HG02678 (cell line): Measurements from ENCODE around the gene STIMATE.

Source experiments
- ATAC-seq: cut with Tn5 transposase; IDR thresholded peaks from one replicate; pipeline ENCODE4 v1.9.1; 2021; ENCODE audit warnings: mild to moderate bottlenecking, moderate library complexity; ENCODE audit not compliant: unreplicated experiment

The STIMATE gene

GRCh38 chr3:52793702-52794611, 103.4 kb downstream of the STIMATE start:
- no peak for ATAC-seq

DNA sequence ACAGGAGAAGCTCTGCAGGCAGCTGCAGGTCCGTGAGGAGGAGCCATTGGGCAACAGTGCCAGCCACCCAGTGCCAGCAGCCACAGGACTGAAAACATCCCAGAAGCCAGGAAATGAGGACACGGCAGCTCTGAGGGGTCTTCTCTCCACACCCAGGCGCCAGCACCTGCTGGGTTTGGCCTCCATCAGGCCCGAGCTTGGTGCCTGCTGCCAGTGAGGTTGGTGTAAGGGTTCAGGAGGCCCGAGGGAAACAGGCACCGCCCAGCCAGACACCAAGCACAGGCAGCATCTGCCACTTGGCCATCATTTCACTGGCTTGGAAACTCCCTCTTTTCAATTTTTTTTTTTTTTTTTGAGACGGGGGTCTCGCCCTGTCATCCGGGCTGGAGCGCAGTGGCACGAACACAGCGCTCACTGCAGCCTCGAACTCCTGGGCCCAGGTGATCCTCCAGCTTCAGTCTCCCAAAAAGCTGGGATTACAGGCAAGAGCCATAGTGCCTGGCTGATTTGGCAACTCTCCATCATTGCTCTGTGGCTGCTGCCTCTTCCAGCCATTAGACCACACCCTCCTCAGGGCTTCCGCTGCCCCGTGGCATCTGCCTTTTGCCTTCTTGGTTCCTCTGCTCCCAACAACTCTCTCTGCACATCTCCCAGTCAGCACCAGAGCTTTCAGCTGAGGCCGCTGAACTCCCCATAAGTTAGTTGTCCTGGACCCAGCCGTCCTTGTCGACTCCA, 104.2 kb downstream of the STIMATE start:
- no peak for ATAC-seq

DNA sequence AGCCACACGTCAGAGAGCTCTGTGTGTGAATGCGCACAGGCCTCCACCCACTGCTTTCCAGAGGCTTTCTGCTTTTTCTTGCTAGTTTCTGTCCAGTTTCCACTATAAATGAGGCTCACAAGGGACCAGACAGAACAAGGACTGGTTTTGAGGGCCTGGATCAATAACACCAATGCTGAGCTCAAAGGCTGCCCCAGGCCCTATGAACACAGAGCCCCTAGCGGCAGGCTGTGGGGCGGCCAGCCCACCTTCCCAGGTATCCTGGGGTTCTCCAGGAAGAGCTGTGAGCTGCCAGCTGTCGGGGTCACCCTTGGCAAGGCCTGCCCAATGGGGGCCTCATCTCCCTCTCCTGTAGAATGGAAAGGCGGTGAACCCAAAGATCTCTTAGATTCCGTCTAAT, 104.9 kb downstream of the STIMATE start:
- no peak for ATAC-seq

DNA sequence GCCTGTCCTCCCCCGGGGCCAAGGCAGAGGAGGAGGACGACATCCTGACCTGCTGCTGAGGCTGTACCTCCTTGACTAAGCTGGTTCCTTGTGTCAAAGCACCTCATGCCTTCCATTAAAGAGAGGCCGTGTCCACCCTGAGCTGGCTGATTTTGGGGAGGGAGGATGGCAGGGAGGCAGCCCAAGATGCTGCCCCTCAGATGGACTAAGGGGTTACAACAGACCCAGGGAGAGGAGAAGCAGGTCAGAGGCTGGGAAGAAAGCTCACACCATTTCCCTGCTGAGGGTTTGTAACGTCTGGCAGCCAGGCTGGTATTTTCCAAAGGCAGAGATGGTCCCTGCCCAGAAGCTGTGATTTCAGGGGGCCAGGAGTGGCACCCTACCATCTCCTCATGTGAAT, 105.4 kb downstream of the STIMATE start:
- ATAC-seq = no peak

GRCh38 chr3:52791366-52791765, 106.0 kb downstream of the STIMATE start:
- no peak for ATAC-seq

DNA sequence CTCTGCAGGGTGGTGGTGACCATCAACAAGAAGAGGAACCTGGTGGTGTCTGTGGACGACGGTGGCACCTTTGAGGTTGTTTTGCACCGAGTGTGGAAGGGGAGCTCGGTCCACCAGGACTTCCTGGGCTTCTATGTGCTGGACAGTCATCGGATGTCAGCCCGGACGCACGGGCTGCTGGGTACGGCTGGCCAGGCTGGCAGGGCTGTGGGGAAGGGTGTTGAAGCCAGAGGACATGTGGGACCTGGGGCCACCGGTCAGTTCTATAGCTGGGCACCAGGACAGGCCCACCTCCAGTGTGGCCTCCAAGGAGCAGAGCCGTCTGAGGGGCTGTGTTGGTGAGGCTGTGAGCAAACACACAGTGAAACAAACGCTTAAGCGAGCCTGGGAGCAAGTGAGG, 106.6 kb downstream of the STIMATE start:
- no peak for ATAC-seq

DNA sequence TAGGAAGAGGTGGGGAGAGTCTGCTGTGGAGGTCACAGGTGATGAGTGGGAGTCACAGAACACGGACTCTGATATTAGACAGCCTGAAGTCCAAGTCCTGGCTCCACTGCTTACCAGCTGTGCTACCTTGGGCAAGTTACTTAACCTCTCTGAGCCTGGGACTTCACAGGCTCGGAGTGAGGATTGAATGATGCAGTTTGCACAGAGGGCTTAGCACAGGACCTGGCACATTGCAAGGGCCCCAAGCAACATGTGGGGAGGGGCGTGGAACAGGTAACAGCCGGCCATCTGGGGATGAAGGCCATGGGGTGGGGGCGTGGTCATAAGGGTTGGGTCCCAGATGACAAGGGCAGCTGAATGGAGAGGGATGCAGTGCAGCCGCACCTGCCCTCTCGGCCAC, 107.0 kb downstream of the STIMATE start:
- ATAC-seq = no peak

DNA sequence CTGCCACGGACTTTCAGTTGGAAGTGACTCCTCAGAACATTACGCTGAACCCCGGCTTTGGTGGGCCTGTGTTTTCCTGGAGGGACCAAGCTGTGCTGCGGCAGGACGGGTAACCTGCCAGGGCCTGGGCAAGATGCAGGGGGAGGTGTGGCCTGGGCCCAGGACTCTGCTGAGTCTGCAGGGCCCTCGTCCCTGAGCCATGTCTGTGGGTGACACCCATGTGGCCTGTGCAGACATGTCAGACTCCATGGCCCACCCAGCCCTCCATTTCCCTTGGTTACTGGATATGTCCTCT, 107.7 kb downstream of the STIMATE start:
- no peak for ATAC-seq

DNA sequence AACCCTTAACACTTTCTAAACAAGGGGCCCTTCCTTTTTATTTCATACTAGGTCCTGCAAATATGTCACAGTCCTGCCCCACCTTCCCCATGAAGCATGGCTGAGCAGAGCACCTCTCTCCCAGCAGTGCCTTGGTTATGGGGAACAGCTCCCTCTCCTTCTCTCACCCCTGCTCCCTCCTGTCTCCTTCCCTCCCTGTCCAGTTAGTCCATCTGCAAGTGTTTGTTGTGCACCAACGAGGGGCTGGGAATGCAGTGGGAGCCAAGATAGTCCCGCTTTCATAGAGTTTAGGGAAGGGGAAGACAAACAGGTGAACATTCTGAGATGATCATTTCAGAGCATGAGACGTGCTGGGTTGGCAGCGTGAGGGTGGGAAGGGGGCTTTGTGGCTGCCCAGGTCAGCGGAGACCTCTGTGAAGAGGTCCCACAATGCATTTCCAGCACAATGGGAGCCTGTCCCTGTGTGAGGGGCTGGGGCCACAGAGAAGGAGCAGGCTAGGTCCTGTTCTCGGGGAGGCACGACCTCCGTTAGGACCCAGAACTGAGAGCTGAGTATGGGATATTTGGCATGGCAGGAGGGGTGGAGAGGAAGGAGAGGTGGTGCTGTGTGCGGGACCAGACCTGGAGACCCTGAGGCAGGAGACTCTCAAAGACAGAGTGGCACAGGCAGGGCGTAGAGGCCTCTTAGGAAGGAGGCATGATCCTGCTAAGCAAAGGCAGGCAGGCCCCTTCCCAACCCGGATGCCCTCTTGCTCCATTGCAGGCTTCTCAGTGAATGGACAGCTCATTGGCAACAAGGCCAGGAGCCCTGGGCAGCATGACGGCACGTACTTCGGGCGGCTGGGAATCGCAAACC, 108.2 kb downstream of the STIMATE start:
- no peak for ATAC-seq

GRCh38 chr3:52787672-52788625, 109.4 kb downstream of the STIMATE start:
- no peak for ATAC-seq

- ATAC-seq = no peak
Observed at GRCh38 chr3:52787246-52787645, 110.1 kb downstream of the STIMATE start.
